HepG2 (cell line): ENCODE results near the gene ABCA3. TPM values are rescaled to one million over a fixed set of nuclear protein-coding genes. Genes with fewer than 3 reads are reported as not detected.
A peak's percentile ranks its signal among the peaks of the same experiment; 100 is the strongest.

Source experiments
- AGO2 ChIP-seq: fragments of 200-400 bp; formaldehyde crosslinking; optimal IDR thresholded peaks from 2 replicates; pipeline ENCODE3; 2017; ENCODE audit warnings: mild to moderate bottlenecking, low read depth, low read length, moderate library complexity
- ATF5 ChIP-seq: sonication (generic); formaldehyde crosslinking; IDR thresholded peaks from 2 replicates; pipeline ENCODE4 v1.4.0; 2020; ENCODE audit warnings: mild to moderate bottlenecking, low read depth, missing genetic modification reagents
- ATF7 ChIP-seq, 2 experiments: fragments of 450-650 bp in 1 of 2; sonication (generic) in 1 of 2; formaldehyde crosslinking in 1 of 2; IDR thresholded peaks; 2 replicates each; pipeline versions ENCODE4 v1.4.0 to v1.6.1; 2016 to 2020; ENCODE audit warnings: antibody characterized with exemption in 1 of 2, mild to moderate bottlenecking in 1 of 2, missing genetic modification reagents in 1 of 2
- CENPX ChIP-seq: sonication (generic); formaldehyde crosslinking; IDR thresholded peaks from 2 replicates; pipeline ENCODE4 v1.9.0; 2021; ENCODE audit warnings: mild to moderate bottlenecking, missing genetic modification reagents, moderate library complexity
- DMAP1 ChIP-seq: IDR thresholded peaks from 2 replicates; pipeline ENCODE4 v1.6.1; 2016
- EHMT2 ChIP-seq: fragments of 200-600 bp; sonication (generic); IDR thresholded peaks from 2 replicates; pipeline ENCODE4 v1.7.0; 2017; ENCODE audit warnings: antibody characterized with exemption, low read depth, low read length, borderline replicate concordance
- FOXA1 ChIP-seq, 2 experiments: fragments of 450-650 bp in 1 of 2; sonication (generic) in 1 of 2; formaldehyde crosslinking in 1 of 2; IDR thresholded peaks; 2 replicates each; pipeline versions ENCODE4 v1.4.0 to v1.6.1; 2016 to 2020; ENCODE audit warnings: missing genetic modification reagents in 1 of 2
- FOXK1 ChIP-seq: sonication (generic); formaldehyde crosslinking; IDR thresholded peaks from 2 replicates; pipeline ENCODE4 v1.4.0; 2020; ENCODE audit warnings: low read depth, missing genetic modification reagents, borderline replicate concordance
- MLLT10 ChIP-seq: sonication (generic); formaldehyde crosslinking; IDR thresholded peaks from 2 replicates; pipeline ENCODE4 v1.4.0; 2020; ENCODE audit warnings: missing genetic modification reagents
- TBX2 ChIP-seq: sonication (generic); formaldehyde crosslinking; IDR thresholded peaks from 2 replicates; pipeline ENCODE4 v1.5.0; 2020; ENCODE audit warnings: missing genetic modification reagents, mild to moderate bottlenecking, borderline replicate concordance
- ZBTB20 ChIP-seq: sonication (generic); formaldehyde crosslinking; IDR thresholded peaks from 2 replicates; pipeline ENCODE4 v1.8.1; 2023; ENCODE audit warnings: missing genetic modification reagents, low read depth, mild to moderate bottlenecking, borderline replicate concordance
- ZFAT ChIP-seq: sonication (generic); formaldehyde crosslinking; conservative IDR thresholded peaks from 2 replicates; pipeline ENCODE4 v1.8.1; 2023; ENCODE audit warnings: missing genetic modification reagents, inconsistent platforms
- ZNF468 ChIP-seq: sonication (generic); formaldehyde crosslinking; IDR thresholded peaks from 2 replicates; pipeline ENCODE4 v1.8.0; 2022; ENCODE audit warnings: mild to moderate bottlenecking, moderate library complexity, missing genetic modification reagents
- ZNF781 ChIP-seq: sonication (generic); formaldehyde crosslinking; IDR thresholded peaks from 2 replicates; pipeline ENCODE4 v1.5.1; 2020; ENCODE audit warnings: borderline replicate concordance, mild to moderate bottlenecking, missing genetic modification reagents; ENCODE audit errors: not compliant biosample characterization
- ZSCAN20 ChIP-seq: sonication (generic); formaldehyde crosslinking; IDR thresholded peaks from 2 replicates; pipeline ENCODE4 v1.4.0; 2020; ENCODE audit warnings: missing genetic modification reagents, mild to moderate bottlenecking, borderline replicate concordance
- polyA plus RNA-seq, 8 experiments: library from polyadenylated mRNA; depleted of rRNA in 3 of 8; stranded (reverse) in 7 of 8; unstranded in 1 of 8; fragments of >200 nt; fragmentation: Illumina TruSeq in 4 of 8; extraction: Trizol in 4 of 8; gene quantifications; 2 replicates each; pipeline versions ENCODE4 v1.2.1 to v1.2.3, GENCODE V29; 2011 to 2016; ENCODE audit warnings: low read depth in 4 of 8, missing spikeins in 1 of 8, mixed read lengths in 1 of 8; ENCODE audit not compliant: insufficient read depth in 1 of 8
- total RNA-seq, 5 experiments: library from RNA; depleted of rRNA; stranded (reverse); fragments of >200 nt; fragmentation: Illumina TruSeq; extraction: Trizol; gene quantifications; 2 replicates each; pipeline ENCODE4 v1.2.3, GENCODE V29; 2016; ENCODE audit warnings: low read depth in 1 of 5
- TF ChIP-seq, protein P1 (sequence below): sonication (generic); formaldehyde crosslinking; IDR thresholded peaks from 2 replicates; pipeline ENCODE4 v1.4.0; 2020; ENCODE audit warnings: mild to moderate bottlenecking, missing genetic modification reagents
- TF ChIP-seq, protein P2 (sequence below), 2 experiments: IDR thresholded peaks; 2 replicates each; pipeline ENCODE4 v1.6.1; 2011 to 2012; ENCODE audit warnings: low read length in 2 of 2, borderline replicate concordance in 1 of 2, low read depth in 1 of 2, mild to moderate bottlenecking in 1 of 2, moderate library complexity in 1 of 2
- TF ChIP-seq, protein P3 (sequence below): sonication (generic); formaldehyde crosslinking; IDR thresholded peaks from 2 replicates; pipeline ENCODE4 v1.5.0; 2020; ENCODE audit warnings: missing genetic modification reagents

Gene ABCA3
- total and polyA plus RNA-seq, 2 of the 13 experiments (the other 11 are each of a cell fraction or from before 2014, with no cell fraction given): 0.60 to 1.5 TPM

- TF ChIP-seq ZSCAN20 (CRISPR knock-in tag) (peak; percentile 98), ZNF468 (CRISPR knock-in tag) (peak; percentile 91; the same call in 1 of the 2 replicates), DMAP1 (CRISPR knock-in tag) (peak; percentile 79; the same call in 1 of the 2 replicates), EHMT2 (no peak), ZFAT (CRISPR knock-in tag) (peak; percentile 72), CENPX (CRISPR knock-in tag) (no peak), FOXK1 (CRISPR knock-in tag) (peak; percentile 76; the same call in 1 of the 2 replicates), ATF5 (CRISPR knock-in tag) (peak; percentile 94; the same call in 1 of the 2 replicates), AGO2 (no peak), FOXA1 (IDR thresholded peaks at IDR 0.05) (no peak), FOXA1 (CRISPR knock-in tag; IDR thresholded peaks at IDR 0.05) (peak; percentile 60), MLLT10 (CRISPR knock-in tag) (no peak), ZNF781 (CRISPR knock-in tag) (peak; percentile 98), ZBTB20 (peak; percentile 92), ATF7 (IDR thresholded peaks at IDR 0.05) (no peak), ATF7 (CRISPR knock-in tag; IDR thresholded peaks at IDR 0.05) (peak; percentile 85), TBX2 (CRISPR knock-in tag) (peak; percentile 94)
- TF ChIP-seq, protein P1, sequence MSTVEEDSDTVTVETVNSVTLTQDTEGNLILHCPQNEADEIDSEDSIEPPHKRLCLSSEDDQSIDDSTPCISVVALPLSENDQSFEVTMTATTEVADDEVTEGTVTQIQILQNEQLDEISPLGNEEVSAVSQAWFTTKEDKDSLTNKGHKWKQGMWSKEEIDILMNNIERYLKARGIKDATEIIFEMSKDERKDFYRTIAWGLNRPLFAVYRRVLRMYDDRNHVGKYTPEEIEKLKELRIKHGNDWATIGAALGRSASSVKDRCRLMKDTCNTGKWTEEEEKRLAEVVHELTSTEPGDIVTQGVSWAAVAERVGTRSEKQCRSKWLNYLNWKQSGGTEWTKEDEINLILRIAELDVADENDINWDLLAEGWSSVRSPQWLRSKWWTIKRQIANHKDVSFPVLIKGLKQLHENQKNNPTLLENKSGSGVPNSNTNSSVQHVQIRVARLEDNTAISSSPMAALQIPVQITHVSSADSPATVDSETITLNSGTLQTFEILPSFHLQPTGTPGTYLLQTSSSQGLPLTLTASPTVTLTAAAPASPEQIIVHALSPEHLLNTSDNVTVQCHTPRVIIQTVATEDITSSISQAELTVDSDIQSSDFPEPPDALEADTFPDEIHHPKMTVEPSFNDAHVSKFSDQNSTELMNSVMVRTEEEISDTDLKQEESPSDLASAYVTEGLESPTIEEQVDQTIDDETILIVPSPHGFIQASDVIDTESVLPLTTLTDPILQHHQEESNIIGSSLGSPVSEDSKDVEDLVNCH (CRISPR knock-in tag): peak; percentile 64; the same call in 1 of the 2 replicates
- TF ChIP-seq, protein P2, sequence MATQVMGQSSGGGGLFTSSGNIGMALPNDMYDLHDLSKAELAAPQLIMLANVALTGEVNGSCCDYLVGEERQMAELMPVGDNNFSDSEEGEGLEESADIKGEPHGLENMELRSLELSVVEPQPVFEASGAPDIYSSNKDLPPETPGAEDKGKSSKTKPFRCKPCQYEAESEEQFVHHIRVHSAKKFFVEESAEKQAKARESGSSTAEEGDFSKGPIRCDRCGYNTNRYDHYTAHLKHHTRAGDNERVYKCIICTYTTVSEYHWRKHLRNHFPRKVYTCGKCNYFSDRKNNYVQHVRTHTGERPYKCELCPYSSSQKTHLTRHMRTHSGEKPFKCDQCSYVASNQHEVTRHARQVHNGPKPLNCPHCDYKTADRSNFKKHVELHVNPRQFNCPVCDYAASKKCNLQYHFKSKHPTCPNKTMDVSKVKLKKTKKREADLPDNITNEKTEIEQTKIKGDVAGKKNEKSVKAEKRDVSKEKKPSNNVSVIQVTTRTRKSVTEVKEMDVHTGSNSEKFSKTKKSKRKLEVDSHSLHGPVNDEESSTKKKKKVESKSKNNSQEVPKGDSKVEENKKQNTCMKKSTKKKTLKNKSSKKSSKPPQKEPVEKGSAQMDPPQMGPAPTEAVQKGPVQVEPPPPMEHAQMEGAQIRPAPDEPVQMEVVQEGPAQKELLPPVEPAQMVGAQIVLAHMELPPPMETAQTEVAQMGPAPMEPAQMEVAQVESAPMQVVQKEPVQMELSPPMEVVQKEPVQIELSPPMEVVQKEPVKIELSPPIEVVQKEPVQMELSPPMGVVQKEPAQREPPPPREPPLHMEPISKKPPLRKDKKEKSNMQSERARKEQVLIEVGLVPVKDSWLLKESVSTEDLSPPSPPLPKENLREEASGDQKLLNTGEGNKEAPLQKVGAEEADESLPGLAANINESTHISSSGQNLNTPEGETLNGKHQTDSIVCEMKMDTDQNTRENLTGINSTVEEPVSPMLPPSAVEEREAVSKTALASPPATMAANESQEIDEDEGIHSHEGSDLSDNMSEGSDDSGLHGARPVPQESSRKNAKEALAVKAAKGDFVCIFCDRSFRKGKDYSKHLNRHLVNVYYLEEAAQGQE (IDR thresholded peaks at IDR 0.05; ENCODE audit: borderline replicate concordance in 1 of 2, low read depth in 1 of 2, low read length in 2 of 2): no peak
- TF ChIP-seq, protein P3, sequence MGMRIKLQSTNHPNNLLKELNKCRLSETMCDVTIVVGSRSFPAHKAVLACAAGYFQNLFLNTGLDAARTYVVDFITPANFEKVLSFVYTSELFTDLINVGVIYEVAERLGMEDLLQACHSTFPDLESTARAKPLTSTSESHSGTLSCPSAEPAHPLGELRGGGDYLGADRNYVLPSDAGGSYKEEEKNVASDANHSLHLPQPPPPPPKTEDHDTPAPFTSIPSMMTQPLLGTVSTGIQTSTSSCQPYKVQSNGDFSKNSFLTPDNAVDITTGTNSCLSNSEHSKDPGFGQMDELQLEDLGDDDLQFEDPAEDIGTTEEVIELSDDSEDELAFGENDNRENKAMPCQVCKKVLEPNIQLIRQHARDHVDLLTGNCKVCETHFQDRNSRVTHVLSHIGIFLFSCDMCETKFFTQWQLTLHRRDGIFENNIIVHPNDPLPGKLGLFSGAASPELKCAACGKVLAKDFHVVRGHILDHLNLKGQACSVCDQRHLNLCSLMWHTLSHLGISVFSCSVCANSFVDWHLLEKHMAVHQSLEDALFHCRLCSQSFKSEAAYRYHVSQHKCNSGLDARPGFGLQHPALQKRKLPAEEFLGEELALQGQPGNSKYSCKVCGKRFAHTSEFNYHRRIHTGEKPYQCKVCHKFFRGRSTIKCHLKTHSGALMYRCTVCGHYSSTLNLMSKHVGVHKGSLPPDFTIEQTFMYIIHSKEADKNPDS: no peak
These were observed at the start of gene ABCA3 (continued) for GRCh38 chr16:2340564-2341455.
